Fibroblast of skin of left biceps (primary cell): ENCODE data around the gene TMEM167B.
A peak's percentile ranks its signal among the peaks of the same experiment; 100 is the strongest.

Experiments used
- DNase-seq, 2 experiments: peaks; one replicate each; pipeline ENCODE4 v3.0.0-alpha.2; 2013; ENCODE audit warnings: low read depth in 2 of 2

TMEM167B gene

GRCh38 chr1:109080441-109081082 is 10.0 kb upstream of the TMEM167B start:
- no peak for DNase-seq

DNA sequence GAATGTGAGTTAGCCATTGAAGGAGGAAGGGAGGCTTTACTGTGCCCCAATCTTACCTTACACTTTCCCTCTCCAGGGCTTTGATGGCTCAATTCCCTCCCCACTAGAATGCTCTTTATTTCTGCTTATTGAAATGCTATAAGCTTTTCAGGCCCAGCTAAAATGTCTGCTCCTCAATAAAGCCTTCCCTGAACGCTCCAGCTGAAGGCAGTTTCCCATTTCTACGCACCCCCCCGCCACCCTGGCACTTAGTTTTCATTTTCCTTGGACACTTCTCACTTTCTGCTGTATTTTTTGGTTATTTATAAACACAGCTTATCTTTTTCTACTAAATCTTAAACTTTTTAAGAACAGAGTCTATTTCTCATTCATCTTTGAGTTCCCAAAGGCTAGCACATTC is 7.1 kb upstream of the TMEM167B start:
- DNase-seq = no peak

GRCh38 chr1:109083923-109084322 is 6.6 kb upstream of the TMEM167B start:
- no peak for DNase-seq

DNA sequence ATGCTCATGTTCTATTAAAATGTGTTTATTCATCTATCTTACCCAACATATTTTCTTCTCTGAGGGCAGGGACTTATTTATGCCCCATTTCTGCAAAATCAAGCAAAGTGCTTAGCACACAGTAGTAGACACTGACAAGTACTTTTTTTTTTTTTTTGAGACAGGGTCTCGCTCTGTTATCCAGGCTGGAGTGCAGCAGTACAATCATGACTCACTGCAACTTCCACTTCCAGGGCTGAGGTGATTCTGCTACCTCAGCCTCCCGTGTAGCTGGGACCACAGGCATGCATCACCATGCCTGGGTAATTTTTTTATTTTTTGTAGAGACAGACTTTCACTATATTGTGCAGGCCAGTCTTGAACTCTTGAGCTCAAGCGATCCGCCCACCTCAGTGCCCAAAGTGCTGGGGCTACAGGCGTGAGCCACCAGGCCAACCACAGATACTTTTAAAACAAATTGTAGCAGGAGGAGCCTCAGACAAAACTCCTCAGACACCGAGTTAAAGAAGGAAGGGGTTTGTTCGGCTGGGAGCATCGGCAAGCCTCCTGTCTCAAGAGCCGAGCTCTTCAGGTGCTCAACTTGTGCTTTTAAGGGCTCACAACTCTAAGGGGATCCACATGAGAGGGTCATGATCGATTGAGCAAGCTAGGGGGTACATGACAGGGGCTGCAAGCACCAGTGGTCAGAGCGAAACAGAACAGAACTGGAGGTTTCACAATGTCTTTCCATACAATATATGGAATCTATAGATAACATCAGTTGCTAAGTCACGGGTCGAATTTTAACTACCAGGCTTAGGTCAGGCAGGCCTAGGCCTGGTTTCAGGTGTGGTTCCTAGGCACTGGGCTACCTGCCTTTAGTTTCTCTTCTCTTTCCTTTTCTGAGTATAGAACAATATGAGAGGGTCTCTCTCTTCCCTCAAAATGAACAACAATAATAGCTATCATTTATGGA is 5.7 kb upstream of the TMEM167B start:
- no peak for DNase-seq

DNA sequence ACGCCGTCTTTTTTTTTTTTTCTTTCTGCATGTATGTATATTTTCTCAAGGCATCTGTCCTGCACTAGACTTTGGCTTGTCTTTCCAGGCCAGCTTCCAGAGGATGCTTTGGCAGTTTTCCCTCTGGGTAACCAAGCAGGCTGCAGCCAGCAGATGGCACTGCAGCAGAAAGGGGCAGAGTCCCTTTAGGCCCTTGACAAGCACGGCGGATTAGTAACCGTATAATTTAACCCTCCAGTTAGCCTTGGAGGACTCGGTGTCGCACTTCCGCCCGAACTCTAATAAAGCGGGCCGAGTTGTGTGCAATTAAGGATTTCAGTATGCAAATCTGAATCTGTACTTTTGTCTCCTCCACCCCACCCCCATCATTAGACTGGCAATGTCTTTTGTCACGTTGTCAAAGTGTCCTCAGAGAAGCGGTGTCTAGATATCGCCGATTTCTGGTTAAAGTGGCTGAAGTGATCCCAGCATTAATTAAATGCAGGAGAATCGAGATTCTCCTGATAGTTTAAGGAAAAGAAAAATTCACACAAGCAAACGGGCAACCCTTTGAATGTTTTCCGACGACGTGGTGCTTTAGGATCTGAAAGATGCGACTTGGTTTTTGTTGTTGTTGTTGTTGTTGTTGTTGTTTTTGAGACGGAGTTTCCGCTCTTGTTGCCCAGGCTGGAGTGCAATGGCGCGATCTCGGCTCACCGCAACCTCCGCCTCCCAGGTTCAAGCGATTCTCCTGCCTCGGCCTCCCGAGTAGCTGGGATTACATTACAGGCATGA is 1.1 kb upstream of the TMEM167B start:
- DNase-seq = no peak

DNA sequence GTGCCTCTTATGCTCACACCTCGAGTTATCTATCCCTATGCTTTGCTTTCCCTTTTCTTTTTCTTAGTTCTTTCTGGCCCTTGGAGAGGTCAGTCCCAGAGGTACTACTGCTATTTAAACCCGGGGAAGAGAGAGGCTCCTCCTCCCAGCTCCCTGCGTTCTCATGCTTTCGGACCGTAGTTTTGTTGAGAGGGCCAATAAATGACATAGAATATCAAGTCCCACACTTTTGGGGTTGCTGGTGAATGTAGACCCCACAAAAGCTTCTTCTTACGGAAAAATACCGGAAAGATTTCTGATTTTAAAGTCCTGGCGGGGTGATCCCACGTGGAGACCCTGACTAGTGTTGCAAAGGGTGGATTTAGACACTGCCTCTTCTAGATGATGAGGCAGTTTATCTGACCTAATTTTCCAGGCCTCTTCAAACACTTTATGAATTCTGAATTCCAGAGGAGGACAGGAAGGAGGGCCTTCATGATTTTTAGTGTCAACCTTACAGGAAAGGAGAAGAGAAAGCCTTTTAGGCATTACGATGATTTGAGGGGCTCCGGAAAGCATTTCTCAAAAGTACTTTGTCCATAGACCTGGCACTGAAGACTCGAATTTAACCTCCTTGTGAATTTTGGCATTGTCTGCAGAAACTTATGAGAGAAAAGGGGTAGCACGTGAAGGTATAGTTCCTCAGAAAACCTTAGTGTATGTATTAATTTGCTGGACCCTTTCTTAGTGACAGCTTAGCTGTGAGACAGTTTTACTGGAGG is 694 bp downstream of the TMEM167B start:
- no peak for DNase-seq

GRCh38 chr1:109091839-109092193 is 1.3 kb downstream of the TMEM167B start:
- no peak for DNase-seq

- no peak for DNase-seq
Observed at GRCh38 chr1:109094377-109094803, 3.8 kb downstream of the TMEM167B start.

DNA sequence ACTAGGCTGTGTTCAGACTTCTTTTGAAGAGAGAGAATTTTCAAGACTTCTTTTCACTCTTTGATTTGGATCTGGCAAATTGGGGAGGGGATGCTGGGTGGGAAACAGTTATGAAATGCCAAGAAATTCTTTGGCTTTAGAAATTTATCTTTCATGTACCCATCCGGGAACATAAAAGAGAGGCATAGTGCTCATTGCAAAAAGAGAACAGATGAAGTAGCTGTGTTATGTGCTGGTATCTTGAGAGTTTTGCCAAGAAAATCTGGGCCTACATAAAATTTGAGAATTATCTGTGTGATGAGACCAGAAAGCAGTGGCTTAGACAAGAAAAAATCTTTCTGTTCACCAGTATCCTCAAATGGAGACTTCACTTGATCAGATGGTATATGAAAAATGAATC is 4.3 kb downstream of the TMEM167B start:
- DNase-seq = no peak

DNA sequence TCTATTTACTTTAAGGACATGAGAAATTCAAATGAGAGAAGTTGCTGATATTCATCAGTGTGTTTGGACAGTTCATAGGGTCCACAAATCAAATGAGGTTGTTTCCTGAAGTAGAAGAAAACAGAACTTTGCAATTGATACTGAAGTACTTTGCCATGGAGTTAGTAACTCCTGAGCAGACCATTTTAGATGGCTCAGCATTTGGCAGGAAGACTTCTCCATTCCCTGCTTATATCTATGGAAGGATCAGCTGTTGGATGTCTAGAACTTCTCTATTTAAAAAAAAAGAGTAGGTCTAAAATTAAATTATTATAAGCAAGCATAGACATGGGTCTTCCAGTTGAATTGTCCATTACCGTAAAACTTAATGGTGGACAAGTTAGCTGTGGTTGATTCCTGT is 5.1 kb downstream of the TMEM167B start:
- no peak for DNase-seq

- no peak for DNase-seq
Observed at GRCh38 chr1:109096120-109096519, 5.6 kb downstream of the TMEM167B start.

- peak; percentile 92 to 94 for DNase-seq
Observed at GRCh38 chr1:109099938-109100773, 9.6 kb downstream of the TMEM167B start.

GRCh38 chr1:109104364-109105151 is 14.0 kb downstream of the TMEM167B start:
- DNase-seq = no peak

DNA sequence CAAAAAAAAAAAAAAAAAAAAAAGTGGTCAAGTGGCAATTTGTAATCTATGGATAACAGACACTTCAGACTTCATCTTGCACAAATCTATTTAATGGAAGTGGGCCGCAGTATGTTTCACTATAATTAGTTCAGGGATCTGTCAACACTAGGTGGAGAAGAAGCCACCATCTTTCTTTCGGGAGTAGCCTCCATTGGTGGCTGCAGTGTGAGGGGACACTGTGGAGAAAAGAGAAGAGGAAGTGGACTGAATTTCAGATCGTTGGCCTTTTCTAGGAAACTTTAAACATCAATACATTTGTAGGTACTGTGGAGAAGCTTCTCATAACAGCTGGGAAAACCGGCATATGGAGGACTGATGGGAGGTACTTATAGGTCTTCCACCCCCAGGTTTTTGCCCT is 15.3 kb downstream of the TMEM167B start:
- no peak for DNase-seq

- DNase-seq = no peak
Observed at GRCh38 chr1:109107785-109108184, 17.2 kb downstream of the TMEM167B start.

DNA sequence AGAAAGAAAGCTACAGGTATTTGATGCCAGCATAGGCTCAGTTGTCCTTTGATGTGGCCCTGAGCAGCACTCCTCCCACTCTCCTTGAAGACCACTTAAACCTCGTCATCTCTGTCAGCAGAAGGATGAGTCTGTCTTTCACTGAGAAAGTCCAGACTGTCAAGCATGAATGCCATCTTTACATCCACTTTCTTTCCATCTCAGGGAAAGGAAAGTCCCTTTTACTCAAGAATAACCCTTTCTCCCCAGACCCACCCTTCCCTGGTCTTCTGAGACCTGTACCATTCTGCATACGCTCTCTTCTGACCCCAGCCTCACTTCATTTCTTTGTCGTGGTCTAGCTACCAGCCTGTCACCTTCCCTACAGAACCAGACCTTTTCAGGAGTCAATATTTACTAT is 19.3 kb downstream of the TMEM167B start:
- no peak for DNase-seq

- no peak for DNase-seq
Observed at GRCh38 chr1:109111386-109112055, 21.0 kb downstream of the TMEM167B start.

GRCh38 chr1:109112056-109112651 is 21.6 kb downstream of the TMEM167B start:
- DNase-seq = no peak
